Hepatocyte (in vitro differentiated cells): ENCODE measurements around the gene EXD3.

Source experiments
- EZH2 ChIP-seq: fragments of 200-600 bp; sonication (generic); IDR thresholded peaks from 2 replicates; pipeline ENCODE4 v1.6.1; 2016; ENCODE audit warnings: antibody characterized with exemption, mild to moderate bottlenecking, borderline replicate concordance
- EZH2phosphoT487 ChIP-seq: fragments of 200-600 bp; sonication (generic); IDR thresholded peaks from one replicate; pipeline ENCODE4 v1.6.1; 2018; ENCODE audit warnings: antibody characterized with exemption, mild to moderate bottlenecking, low read depth, moderate library complexity; ENCODE audit not compliant: unreplicated experiment, severe bottlenecking
- TF ChIP-seq, protein P1 (sequence below): fragments of 200-600 bp; sonication (generic); IDR thresholded peaks from 2 replicates; pipeline ENCODE4 v1.5.1; 2016; ENCODE audit warnings: antibody characterized with exemption, mild to moderate bottlenecking; ENCODE audit not compliant: poor library complexity

DNA sequence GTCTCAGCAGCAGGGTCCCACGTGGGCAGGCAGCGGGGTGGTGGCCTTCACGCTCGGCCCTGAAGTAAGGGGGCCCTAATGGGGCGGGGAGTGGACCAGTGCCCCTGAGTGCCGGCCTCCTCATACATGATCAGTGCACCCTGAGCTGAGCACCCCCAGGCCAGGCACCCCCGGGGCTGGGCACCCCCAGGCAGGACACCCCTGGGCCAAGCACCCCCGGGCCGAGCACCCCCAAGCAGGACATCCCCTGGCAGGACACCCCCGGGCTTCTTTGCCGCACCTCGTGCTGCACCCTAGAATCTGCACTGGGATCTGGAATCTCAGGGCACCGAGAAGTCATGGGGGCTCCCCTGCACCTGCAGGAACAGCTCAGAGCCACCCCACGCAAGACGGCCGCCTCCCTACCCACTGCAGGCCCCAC lies 51.4 kb downstream of the EXD3 start:
- TF ChIP-seq, protein P1, sequence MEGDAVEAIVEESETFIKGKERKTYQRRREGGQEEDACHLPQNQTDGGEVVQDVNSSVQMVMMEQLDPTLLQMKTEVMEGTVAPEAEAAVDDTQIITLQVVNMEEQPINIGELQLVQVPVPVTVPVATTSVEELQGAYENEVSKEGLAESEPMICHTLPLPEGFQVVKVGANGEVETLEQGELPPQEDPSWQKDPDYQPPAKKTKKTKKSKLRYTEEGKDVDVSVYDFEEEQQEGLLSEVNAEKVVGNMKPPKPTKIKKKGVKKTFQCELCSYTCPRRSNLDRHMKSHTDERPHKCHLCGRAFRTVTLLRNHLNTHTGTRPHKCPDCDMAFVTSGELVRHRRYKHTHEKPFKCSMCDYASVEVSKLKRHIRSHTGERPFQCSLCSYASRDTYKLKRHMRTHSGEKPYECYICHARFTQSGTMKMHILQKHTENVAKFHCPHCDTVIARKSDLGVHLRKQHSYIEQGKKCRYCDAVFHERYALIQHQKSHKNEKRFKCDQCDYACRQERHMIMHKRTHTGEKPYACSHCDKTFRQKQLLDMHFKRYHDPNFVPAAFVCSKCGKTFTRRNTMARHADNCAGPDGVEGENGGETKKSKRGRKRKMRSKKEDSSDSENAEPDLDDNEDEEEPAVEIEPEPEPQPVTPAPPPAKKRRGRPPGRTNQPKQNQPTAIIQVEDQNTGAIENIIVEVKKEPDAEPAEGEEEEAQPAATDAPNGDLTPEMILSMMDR, result no peak
- TF ChIP-seq EZH2phosphoT487 (no peak), EZH2 (no peak)
